ENCODE measurements around the gene RIOK1. TPM values are rescaled to one million over a fixed set of nuclear protein-coding genes. Genes with fewer than 3 reads are reported as not detected.

Gene RIOK1
- total RNA-seq, 1 experiment from 2014 or later, result 39.0 TPM

GRCh38 chr6:7442467-7442866, 52.9 kb downstream of the RIOK1 start:
- H3K27me3 ChIP-seq (ENCODE audit: insufficient read depth, low read length), result no peaks in the 10 kb centered on the region
- ChIA-PET RAD21 (ENCODE audit: low non-redundant PET in 1 of 2, low total read pairs in 2 of 2, uncharacterized antibody in 2 of 2, unreplicated experiment in 2 of 2) (no interaction called here), CTCF (no interaction called here), POLR2A (interaction anchor here (0.9 to 1.6 kb wide), 2 partner anchors 16 to 127 kb away, joined by 3 to 5 read pairs; no protein-coding TSS in a partner anchor)
- DNase-seq (ENCODE audit: low read depth, low spot score), result no peak
- no peaks in the 10 kb centered on the region for H3K36me3 ChIP-seq (ENCODE audit: control insufficient read depth in 1 of 2, insufficient read depth in 2 of 2, low read length in 2 of 2)
- H3K9me3 ChIP-seq (ENCODE audit: control insufficient read depth in 1 of 2, insufficient read depth in 1 of 2, low read depth in 1 of 2, low read length in 2 of 2), result no peaks in the 10 kb centered on the region
- H3K4me2 ChIP-seq (ENCODE audit: low read length), result no peak overlapping the region
- H3K4me3 ChIP-seq (replicated peaks in 1 of 2; ENCODE audit: low read depth in 1 of 2, low read length in 2 of 2), result no peak overlapping the region
- H4K20me1 ChIP-seq (ENCODE audit: insufficient read depth), result no peaks in the 10 kb centered on the region
- no peaks in the 10 kb centered on the region for H3K4me1 ChIP-seq (ENCODE audit: control insufficient read depth in 1 of 2, insufficient read depth in 2 of 2, low read length in 2 of 2)
- no TSS peak for BruUV-seq (replicated peaks)
- no peak overlapping the region for H3K9ac ChIP-seq (ENCODE audit: low read length)
- H3K27ac ChIP-seq (ENCODE audit: low read depth, low read length), result no peak overlapping the region
- no peak for TF ChIP-seq POLR2A (IDR thresholded peaks at IDR 0.05; ENCODE audit: borderline replicate concordance, extremely low read depth, insufficient read depth, insufficient read length)
- no peak for TF ChIP-seq ATF3 (IDR thresholded peaks at IDR 0.05)
- H3K9me2 ChIP-seq (ENCODE audit: insufficient read depth), result no peaks in the 10 kb centered on the region
- ATAC-seq, result no peak
- no peak overlapping the region for H2AFZ ChIP-seq (ENCODE audit: low read depth, low read length, poor library complexity, severe bottlenecking)
- no peaks in the 10 kb centered on the region for H3K79me2 ChIP-seq (ENCODE audit: insufficient read depth, low read length)
- intact Hi-C loops (cut with micrococcal nuclease), result no loop called here

DNA sequence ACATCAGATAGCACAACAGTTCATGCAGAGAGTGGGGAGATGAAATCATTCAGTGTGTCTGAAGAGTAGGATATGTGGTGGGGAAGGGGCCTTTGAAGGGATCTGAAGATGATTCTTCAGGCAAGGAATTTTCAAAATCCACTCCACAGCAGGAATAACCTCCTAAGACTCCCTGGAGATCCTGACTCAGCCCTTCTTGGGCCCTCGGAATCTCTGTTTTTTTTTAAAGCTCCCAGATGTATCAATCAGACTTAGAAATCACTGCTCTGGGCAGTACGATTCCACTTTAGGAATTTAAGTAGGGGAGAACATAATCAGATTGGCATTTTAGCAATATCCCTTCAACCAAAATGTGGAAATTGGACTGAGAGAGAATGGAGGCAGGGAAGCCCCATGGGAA, 55.5 kb downstream of the RIOK1 start:
- POLR2A ChIA-PET, result no interaction called here

More for the DNA sequence above, 55.5 kb downstream of the RIOK1 start:
- no peak for ATAC-seq
- Histone ChIP-seq H3K27me3 (ENCODE audit: insufficient read depth, low read length) (no peaks in the 10 kb centered on the region), H4K20me1 (ENCODE audit: insufficient read depth) (no peaks in the 10 kb centered on the region), H3K4me2 (ENCODE audit: low read length) (no peak overlapping the region), H3K9me2 (ENCODE audit: insufficient read depth) (no peaks in the 10 kb centered on the region), H3K36me3 (ENCODE audit: control insufficient read depth in 1 of 2, insufficient read depth in 2 of 2, low read length in 2 of 2) (no peaks in the 10 kb centered on the region), H3K4me1 (ENCODE audit: control insufficient read depth in 1 of 2, insufficient read depth in 2 of 2, low read length in 2 of 2) (no peaks in the 10 kb centered on the region), H3K4me3 (replicated peaks in 1 of 2; ENCODE audit: low read depth in 1 of 2, low read length in 2 of 2) (no peak overlapping the region), H3K27ac (ENCODE audit: low read depth, low read length) (no peak overlapping the region), H3K9ac (ENCODE audit: low read length) (no peak overlapping the region), H3K9me3 (ENCODE audit: control insufficient read depth in 1 of 2, insufficient read depth in 1 of 2, low read depth in 1 of 2, low read length in 2 of 2) (no peaks in the 10 kb centered on the region), H3K79me2 (ENCODE audit: insufficient read depth, low read length) (no peaks in the 10 kb centered on the region), H2AFZ (ENCODE audit: low read depth, low read length, poor library complexity, severe bottlenecking) (no peak overlapping the region)
- DNase-seq (ENCODE audit: low read depth, low spot score), result no peak
- CTCF ChIA-PET, result no interaction called here
- no TSS peak for BruUV-seq (replicated peaks)
- RAD21 ChIA-PET (ENCODE audit: low non-redundant PET in 1 of 2, low total read pairs in 2 of 2, uncharacterized antibody in 2 of 2, unreplicated experiment in 2 of 2), result no interaction called here
- no peak for TF ChIP-seq POLR2A (IDR thresholded peaks at IDR 0.05; ENCODE audit: borderline replicate concordance, extremely low read depth, insufficient read depth, insufficient read length)
- no peak for TF ChIP-seq POLR2AphosphoS5 (IDR thresholded peaks at IDR 0.05; ENCODE audit: low read depth, low read length)
- no peak for TF ChIP-seq SRF (IDR thresholded peaks at IDR 0.05; ENCODE audit: low read depth)
- TF ChIP-seq ATF3 (IDR thresholded peaks at IDR 0.05), result no peak
- no peak for TF ChIP-seq EZH2phosphoT487 (IDR thresholded peaks at IDR 0.05; ENCODE audit: borderline replicate concordance)
- TF ChIP-seq SP1 (IDR thresholded peaks at IDR 0.05; ENCODE audit: low read depth), result no peak
- TF ChIP-seq SIN3A (IDR thresholded peaks at IDR 0.05; ENCODE audit: low read depth), result no peak
- TF ChIP-seq EZH2 (IDR thresholded peaks at IDR 0.05), result no peak
- no peak for TF ChIP-seq CBX3 (IDR thresholded peaks at IDR 0.05; ENCODE audit: low read depth)
- no peak for TF ChIP-seq TCF7L2 (IDR thresholded peaks at IDR 0.05; ENCODE audit: borderline replicate concordance, extremely low read depth, insufficient read depth, insufficient read length)
- intact Hi-C loops (cut with micrococcal nuclease), result no loop called here
